Measurements from ENCODE around the gene RAB1B.
"Not testable (repeated sequence)": the region's sequence is repeated elsewhere in the genome, so short reads cannot be mapped to it uniquely, and the experiment has no call there.

RAB1B gene

DNA sequence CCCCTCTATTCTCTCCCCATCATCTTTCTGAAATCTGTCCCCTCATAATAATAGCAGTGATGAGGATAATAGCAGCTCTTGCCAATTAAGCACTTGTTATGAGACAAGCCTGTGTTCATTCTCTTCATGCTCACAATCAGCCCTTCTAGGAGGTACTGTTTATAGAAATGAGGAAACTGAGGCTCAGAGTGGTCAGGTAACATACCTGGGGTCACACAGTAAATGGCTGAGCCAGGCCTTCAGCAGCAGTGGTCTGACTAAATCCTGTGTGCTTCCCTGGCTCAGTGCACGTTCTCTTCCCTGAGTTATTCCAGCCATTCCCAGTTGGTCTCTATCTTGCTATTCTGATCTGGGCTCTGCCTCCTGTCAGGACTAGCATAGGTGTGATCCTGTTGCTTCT lies 5.8 kb downstream of the RAB1B start:
- TF ChIP-seq, protein P1, sequence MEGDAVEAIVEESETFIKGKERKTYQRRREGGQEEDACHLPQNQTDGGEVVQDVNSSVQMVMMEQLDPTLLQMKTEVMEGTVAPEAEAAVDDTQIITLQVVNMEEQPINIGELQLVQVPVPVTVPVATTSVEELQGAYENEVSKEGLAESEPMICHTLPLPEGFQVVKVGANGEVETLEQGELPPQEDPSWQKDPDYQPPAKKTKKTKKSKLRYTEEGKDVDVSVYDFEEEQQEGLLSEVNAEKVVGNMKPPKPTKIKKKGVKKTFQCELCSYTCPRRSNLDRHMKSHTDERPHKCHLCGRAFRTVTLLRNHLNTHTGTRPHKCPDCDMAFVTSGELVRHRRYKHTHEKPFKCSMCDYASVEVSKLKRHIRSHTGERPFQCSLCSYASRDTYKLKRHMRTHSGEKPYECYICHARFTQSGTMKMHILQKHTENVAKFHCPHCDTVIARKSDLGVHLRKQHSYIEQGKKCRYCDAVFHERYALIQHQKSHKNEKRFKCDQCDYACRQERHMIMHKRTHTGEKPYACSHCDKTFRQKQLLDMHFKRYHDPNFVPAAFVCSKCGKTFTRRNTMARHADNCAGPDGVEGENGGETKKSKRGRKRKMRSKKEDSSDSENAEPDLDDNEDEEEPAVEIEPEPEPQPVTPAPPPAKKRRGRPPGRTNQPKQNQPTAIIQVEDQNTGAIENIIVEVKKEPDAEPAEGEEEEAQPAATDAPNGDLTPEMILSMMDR (conservative IDR thresholded peaks at IDR 0.05; ENCODE audit: low read length), result no peak
- no peak overlapping the region for H3K4me3 ChIP-seq (ENCODE audit: low read length)
- no peak for DNase-seq (ENCODE audit: low read depth)

DNA sequence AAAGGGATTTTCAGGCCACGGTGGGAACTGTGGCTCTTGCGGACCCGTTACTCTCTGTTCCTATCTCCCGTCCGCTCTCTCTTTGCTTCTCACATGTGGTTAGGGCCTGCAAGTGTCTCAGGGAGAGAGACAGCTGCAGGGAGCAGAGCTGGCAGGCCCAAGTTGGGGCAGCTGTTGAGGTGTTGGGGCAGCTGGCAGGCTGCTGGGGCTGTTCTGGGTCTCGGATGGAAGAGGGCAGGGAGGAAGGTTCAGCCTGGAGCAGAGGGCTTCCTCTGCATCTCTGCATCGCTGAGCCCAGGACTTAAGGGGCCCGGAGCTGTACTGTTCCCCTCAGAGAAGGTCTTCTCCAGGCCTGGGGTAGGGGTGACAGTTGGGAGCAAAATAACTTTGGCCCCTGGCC lies 7.0 kb downstream of the RAB1B start:
- no peak overlapping the region for H3K4me3 ChIP-seq (ENCODE audit: low read length)
- DNase-seq (ENCODE audit: low read depth), result no peak
- TF ChIP-seq, protein P1 (conservative IDR thresholded peaks at IDR 0.05; ENCODE audit: low read length), result no peak

DNA sequence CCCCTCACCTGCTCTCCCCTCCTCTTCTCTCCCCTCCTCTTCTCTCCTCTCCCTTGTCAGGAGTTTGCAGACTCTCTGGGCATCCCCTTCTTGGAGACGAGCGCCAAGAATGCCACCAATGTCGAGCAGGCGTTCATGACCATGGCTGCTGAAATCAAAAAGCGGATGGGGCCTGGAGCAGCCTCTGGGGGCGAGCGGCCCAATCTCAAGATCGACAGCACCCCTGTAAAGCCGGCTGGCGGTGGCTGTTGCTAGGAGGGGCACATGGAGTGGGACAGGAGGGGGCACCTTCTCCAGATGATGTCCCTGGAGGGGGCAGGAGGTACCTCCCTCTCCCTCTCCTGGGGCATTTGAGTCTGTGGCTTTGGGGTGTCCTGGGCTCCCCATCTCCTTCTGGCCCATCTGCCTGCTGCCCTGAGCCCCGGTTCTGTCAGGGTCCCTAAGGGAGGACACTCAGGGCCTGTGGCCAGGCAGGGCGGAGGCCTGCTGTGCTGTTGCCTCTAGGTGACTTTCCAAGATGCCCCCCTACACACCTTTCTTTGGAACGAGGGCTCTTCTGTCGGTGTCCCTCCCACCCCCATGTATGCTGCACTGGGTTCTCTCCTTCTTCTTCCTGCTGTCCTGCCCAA lies 7.7 kb downstream of the RAB1B start:
- no peak overlapping the region for H3K4me3 ChIP-seq (ENCODE audit: low read length)
- DNase-seq (ENCODE audit: low read depth), result no peak
- TF ChIP-seq, protein P1 (conservative IDR thresholded peaks at IDR 0.05; ENCODE audit: low read length), result no peak

DNA sequence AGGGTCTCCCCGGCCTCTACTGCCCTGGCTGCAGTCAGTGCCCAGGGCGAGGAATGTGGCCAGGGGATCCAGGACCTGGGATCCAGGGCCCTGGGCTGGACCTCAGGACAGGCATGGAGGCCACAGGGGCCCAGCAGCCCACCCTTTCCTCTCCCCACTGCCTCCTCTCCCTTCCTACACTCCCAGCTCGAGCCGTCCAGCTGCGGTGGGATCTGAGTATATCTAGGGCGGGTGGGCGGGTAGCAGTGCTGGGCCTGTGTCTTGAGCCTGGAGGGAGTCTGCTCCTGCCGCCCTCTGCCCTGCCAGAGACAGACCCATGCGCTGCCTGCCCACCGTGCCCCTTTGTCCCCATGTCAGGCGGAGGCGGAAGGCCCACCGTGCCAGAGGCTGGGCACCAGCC lies 8.2 kb downstream of the RAB1B start:
- H3K4me3 ChIP-seq (ENCODE audit: low read length); DNase-seq (ENCODE audit: low read depth): not testable (repeated sequence)

DNA sequence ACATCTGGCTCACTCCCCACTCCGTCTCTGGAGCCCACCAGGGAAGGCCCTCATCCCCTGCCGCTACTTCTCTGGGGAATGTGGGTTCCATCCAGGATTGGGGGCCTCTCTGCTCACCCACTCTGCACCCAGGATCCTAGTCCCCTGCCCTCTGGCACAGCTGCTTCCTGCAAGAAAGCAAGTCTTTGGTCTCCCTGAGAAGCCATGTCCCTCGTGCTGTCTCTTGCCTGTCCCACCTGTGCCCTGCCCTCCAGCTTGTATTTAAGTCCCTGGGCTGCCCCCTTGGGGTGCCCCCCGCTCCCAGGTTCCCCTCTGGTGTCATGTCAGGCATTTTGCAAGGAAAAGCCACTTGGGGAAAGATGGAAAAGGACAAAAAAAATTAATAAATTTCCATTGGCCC lies 8.6 kb downstream of the RAB1B start:
- H3K4me3 ChIP-seq (ENCODE audit: low read length); DNase-seq (ENCODE audit: low read depth): not testable (repeated sequence)

DNA sequence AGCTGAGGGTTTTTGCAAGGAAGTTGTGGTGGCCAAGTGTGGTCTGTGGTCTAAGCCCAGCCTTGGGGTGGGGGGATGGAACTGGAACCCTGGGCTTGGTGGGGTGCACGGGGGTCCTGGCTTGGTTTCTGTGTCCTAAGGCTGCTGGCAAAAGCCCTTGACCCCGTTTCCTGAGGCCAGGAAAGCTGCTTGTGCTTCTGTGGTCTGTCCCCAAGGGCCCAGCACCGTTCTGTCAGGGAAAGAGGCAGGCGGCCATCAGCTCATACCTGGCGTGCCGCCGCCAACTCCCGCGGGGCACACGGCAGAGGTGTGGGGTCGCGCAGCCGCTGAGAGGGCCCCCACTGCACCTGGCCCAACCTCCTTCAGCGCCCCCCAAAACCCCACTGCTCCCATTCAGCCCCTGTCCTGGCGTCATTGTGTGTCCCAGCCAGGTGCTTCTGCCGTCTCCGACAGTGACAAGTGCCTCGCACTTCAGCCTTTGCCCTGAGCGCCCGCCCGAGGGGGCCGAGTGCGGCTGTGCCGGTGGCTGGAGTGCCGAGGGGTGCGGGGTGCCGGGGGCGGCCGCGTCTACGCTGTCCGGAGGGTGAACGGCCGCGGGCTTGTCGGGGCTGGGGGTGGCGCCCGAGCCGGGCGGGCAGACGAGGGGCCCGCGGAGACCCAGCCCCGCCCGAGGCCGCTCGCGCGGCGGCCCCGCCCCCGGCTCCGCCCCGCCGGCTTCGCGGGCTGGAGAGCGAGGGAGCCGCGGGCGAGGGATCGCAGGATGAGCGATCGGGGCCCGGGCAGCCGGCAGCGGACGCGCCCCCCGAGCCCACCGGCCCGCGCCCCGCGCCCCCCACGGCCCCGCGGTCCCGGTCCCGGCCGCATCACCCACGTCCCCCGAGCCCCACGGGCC lies 9.3 kb downstream of the RAB1B start, which contains the start of gene CNIH2:
TSS of gene CNIH2 (plus strand) at position 705 of the 892 bp plus-strand sequence. CDS start 282 bp downstream, outside the sequence.
- no peak within 1 kb of the TSS for H3K4me3 ChIP-seq (ENCODE audit: low read length)
- DNase-seq (ENCODE audit: low read depth), result no peak
- TF ChIP-seq, protein P1 (conservative IDR thresholded peaks at IDR 0.05; ENCODE audit: low read length), result no peak

DNA sequence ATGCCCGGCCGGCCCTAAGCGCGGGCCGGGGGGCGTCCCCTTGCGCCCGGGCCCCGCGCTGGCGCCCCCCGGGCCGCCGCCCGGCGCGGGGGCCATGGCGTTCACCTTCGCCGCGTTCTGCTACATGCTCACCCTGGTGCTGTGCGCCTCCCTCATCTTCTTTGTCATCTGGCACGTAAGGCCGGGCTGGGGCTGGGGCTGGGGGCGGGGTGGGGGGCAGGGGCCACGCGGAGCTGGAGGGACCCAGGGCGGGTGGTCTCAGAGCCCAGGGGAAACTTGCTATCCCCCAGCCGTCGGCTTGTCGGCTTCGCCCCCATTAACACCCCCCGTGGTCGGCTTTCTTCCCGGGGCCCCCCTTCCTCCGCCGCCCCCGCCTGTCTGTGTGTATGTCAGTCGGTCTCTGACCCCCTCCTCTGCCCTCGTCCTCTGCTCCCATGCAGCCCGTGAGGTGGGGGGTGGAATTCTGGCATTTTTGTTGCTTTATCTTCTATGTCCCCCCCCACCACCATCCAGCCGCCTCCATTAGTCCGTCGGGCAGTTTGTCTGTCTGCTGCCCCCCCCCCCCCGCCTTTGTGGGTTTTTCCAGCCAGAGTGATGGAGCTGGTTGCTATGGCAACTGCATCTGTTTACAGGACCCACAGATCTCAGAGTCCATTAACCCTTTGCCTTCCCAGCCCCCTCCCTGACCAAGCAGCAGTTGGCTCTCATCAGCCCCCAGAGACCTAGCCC lies 10.1 kb downstream of the RAB1B start:
- peak; percentile 20 for DNase-seq (ENCODE audit: low read depth)
- TF ChIP-seq, protein P1 (conservative IDR thresholded peaks at IDR 0.05; ENCODE audit: low read length), result no peak
- H3K4me3 ChIP-seq (ENCODE audit: low read length), result no peak overlapping the region

All from AG10803 (cell line).